Mesendoderm (in vitro differentiated cells): ENCODE results near the gene MCM7.

Experiments used
- DNase-seq: peaks from one replicate; pipeline ENCODE4 v3.0.0; 2013
- H2AK5ac ChIP-seq: 2 replicates; pipeline ENCODE4 v1.6.1; 2013; ENCODE audit warnings: low read length, inconsistent platforms
- H2BK120ac ChIP-seq: 2 replicates; pipeline ENCODE4 v1.6.1; 2013; ENCODE audit warnings: low read depth, mild to moderate bottlenecking, low read length, moderate library complexity, mixed read lengths
- H2BK15ac ChIP-seq: replicated peaks from 2 replicates; pipeline ENCODE4 v1.6.1; 2013; ENCODE audit warnings: low read depth, mild to moderate bottlenecking, moderate library complexity
- H2BK5ac ChIP-seq: 2 replicates; pipeline ENCODE4 v1.6.1; 2013; ENCODE audit warnings: low read length, inconsistent platforms
- H3K18ac ChIP-seq: 2 replicates; pipeline ENCODE4 v1.6.1; 2013; ENCODE audit warnings: mild to moderate bottlenecking, low read length, mixed read lengths
- H3K23ac ChIP-seq: one replicate; pipeline ENCODE4 v1.6.1; 2013; ENCODE audit warnings: low read length
- H3K27ac ChIP-seq: 2 replicates; pipeline ENCODE4 v1.5.1; 2013; ENCODE audit warnings: low read depth, mild to moderate bottlenecking, inconsistent platforms, low read length, moderate library complexity
- H3K27me3 ChIP-seq: 2 replicates; pipeline ENCODE4 v1.6.1; 2013; ENCODE audit warnings: low read length, control low read depth, mild to moderate bottlenecking, inconsistent platforms; ENCODE audit not compliant: insufficient read depth, poor library complexity
- H3K36me3 ChIP-seq: 2 replicates; pipeline ENCODE4 v1.6.1; 2013; ENCODE audit warnings: low read length, inconsistent platforms; ENCODE audit not compliant: control insufficient read depth, insufficient read depth
- H3K4ac ChIP-seq: one replicate; pipeline ENCODE4 v1.6.1; 2013; ENCODE audit warnings: low read depth, mild to moderate bottlenecking, low read length, moderate library complexity
- H3K4me1 ChIP-seq: 2 replicates; pipeline ENCODE4 v1.6.1; 2013; ENCODE audit warnings: low read depth, low read length, inconsistent platforms; ENCODE audit not compliant: control insufficient read depth
- H3K4me2 ChIP-seq: 2 replicates; pipeline ENCODE4 v1.6.1; 2013; ENCODE audit warnings: low read length
- H3K4me3 ChIP-seq: 2 replicates; pipeline ENCODE4 v1.5.1; 2013; ENCODE audit warnings: mild to moderate bottlenecking, low read length
- H3K56ac ChIP-seq: one replicate; pipeline ENCODE4 v1.6.1; 2013; ENCODE audit warnings: low read length
- H3K79me1 ChIP-seq: 2 replicates; pipeline ENCODE4 v1.6.1; 2013; ENCODE audit warnings: low read length, inconsistent platforms
- H3K79me2 ChIP-seq: 2 replicates; pipeline ENCODE4 v1.6.1; 2013; ENCODE audit warnings: mild to moderate bottlenecking, low read length; ENCODE audit not compliant: control insufficient read depth, insufficient read depth
- H3K9ac ChIP-seq: 2 replicates; pipeline ENCODE4 v1.6.1; 2013; ENCODE audit warnings: low read length, inconsistent platforms
- H4K5ac ChIP-seq: one replicate; pipeline ENCODE4 v1.6.1; 2013; ENCODE audit warnings: low read length
- H4K8ac ChIP-seq: one replicate; pipeline ENCODE4 v1.6.1; 2013; ENCODE audit warnings: low read depth, mild to moderate bottlenecking, control low read depth, low read length, moderate library complexity
- WGBS: extraction: QIAGEN DNeasy Blood & Tissue Kit; methylation state at CpG from one replicate; pipeline ENCODE4 v1.1.7; 2013; ENCODE audit warnings: low lambda C conversion rate, missing lambda C conversion rate; ENCODE audit not compliant: insufficient coverage; ENCODE audit errors: extremely low coverage; 5-methylcytosine and 5-hydroxymethylcytosine counted together
- small RNA-seq: library from polyadenylated mRNA; stranded (forward); fragments of <200 nt; extraction: miRNeasy Mini kit (QIAGEN cat#:217004); gene quantifications from one replicate; pipeline ENCODE3, GENCODE V24; 2013; ENCODE audit not compliant: insufficient read depth

The MCM7 gene

DNA sequence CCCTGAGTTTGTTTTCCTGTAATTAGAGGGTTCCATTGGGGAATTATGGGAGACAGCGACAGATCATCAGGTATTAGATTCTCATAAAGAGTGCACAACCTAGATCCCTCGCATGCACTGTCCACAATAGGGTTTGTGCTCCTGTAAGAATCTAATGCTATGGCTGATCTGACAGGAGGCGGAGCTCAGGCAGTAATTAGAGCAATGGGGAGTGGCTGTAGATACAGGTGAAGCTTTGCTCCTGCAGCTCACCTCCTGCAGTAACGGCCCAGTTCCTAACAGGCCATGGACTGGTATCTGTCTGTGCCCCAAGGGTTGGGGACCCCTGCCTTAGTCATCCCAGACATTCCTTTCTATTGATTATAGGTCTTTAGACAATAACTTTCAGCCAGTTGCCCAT is 52.5 kb downstream of the MCM7 start:
- no peak overlapping the region for H3K9ac ChIP-seq
- H4K8ac ChIP-seq, result no peak overlapping the region
- H3K79me1 ChIP-seq, result peaks cover 4% of the 10 kb centered on the region
- H3K4ac ChIP-seq, result no peak overlapping the region
- no peak overlapping the region for H3K56ac ChIP-seq
- H3K36me3 ChIP-seq, result no peaks in the 10 kb centered on the region
- no peak overlapping the region for H3K18ac ChIP-seq
- H3K27me3 ChIP-seq, result no peaks in the 10 kb centered on the region
- no peak for DNase-seq
- H2AK5ac ChIP-seq, result no peak overlapping the region
- no peak overlapping the region for H3K23ac ChIP-seq
- no peaks in the 10 kb centered on the region for H3K4me1 ChIP-seq
- H4K5ac ChIP-seq, result no peak overlapping the region
- no peak overlapping the region for H2BK15ac ChIP-seq
- H3K4me3 ChIP-seq, result no peak overlapping the region
- H3K27ac ChIP-seq, result no peak overlapping the region
- no peak overlapping the region for H3K4me2 ChIP-seq
- WGBS, result no CpG with 5 or more reads among the region's 4 CpGs
- no peak overlapping the region for H2BK5ac ChIP-seq
- H3K79me2 ChIP-seq, result peaks cover 6% of the 10 kb centered on the region
- H2BK120ac ChIP-seq, result no peak overlapping the region

DNA sequence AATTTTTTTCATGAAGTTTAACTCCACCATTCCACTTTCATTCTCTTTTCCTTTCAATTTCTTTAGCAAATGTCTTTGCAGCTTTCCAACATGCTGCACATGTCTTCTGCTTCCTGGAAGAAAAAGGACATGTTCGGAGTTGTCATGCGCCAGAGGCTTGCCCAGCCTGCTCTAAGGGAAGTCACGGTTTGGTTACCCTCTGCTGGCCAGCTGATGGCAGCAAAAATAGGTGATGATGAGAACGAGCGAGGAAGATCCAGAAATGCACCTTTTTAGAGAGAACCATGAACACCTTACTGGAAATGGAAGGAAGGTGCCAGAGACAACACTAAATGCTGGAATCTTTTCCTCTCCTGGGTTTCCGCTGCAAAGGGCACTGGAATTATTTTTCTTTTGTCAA is 56.5 kb downstream of the MCM7 start:
- Histone ChIP-seq H3K9ac (no peak overlapping the region), H3K56ac (no peak overlapping the region)
- DNase-seq, result no peak

More for the DNA sequence above, 56.5 kb downstream of the MCM7 start:
- no peak overlapping the region for H2BK120ac ChIP-seq
- H4K5ac ChIP-seq, result no peak overlapping the region
- no peak overlapping the region for H3K4me2 ChIP-seq
- no peak overlapping the region for H3K4me3 ChIP-seq
- no peaks in the 10 kb centered on the region for H3K79me1 ChIP-seq
- no peak overlapping the region for H3K23ac ChIP-seq
- H4K8ac ChIP-seq, result no peak overlapping the region
- H3K27me3 ChIP-seq, result no peaks in the 10 kb centered on the region
- no peak overlapping the region for H2BK15ac ChIP-seq
- no peak overlapping the region for H3K18ac ChIP-seq
- H3K36me3 ChIP-seq, result no peaks in the 10 kb centered on the region
- H3K27ac ChIP-seq, result no peak overlapping the region
- H3K4ac ChIP-seq, result no peak overlapping the region
- no peak overlapping the region for H2AK5ac ChIP-seq
- no peak overlapping the region for H2BK5ac ChIP-seq
- no CpG with 5 or more reads among the region's 6 CpGs for WGBS
- H3K4me1 ChIP-seq, result no peaks in the 10 kb centered on the region
- H3K79me2 ChIP-seq, result no peaks in the 10 kb centered on the region

Small RNA genes lying within 50 kb of the gene (small RNA-seq; reads per million reads assigned to genes)
- gene MIR106B (2,626 reads per million, percentile 99 among the genes with 10 or more reads in this experiment), gene MIR25 (34,560 reads per million, percentile 100 among the genes with 10 or more reads in this experiment), gene MIR93 (12,531 reads per million, percentile 100 among the genes with 10 or more reads in this experiment)
